Hepatocyte (in vitro differentiated cells): Measurements from ENCODE around the gene IMMP2L. TPM values are rescaled to one million over a fixed set of nuclear protein-coding genes. Genes with fewer than 3 reads are reported as not detected.

ENCODE experiments used
- DNase-seq: peaks from one replicate; pipeline ENCODE4 v3.0.0-alpha.2; 2016; ENCODE audit warnings: low spot score
- H2AFZ ChIP-seq: fragments of 200-600 bp; sonication (generic); 2 replicates; pipeline ENCODE4 v1.6.0; 2016; ENCODE audit warnings: antibody characterized with exemption, mild to moderate bottlenecking
- H3K27ac ChIP-seq: fragments of 200-600 bp; sonication (generic); 2 replicates; pipeline ENCODE4 v1.5.1; 2016; ENCODE audit warnings: mild to moderate bottlenecking
- H3K27me3 ChIP-seq: fragments of 200-600 bp; sonication (generic); 2 replicates; pipeline ENCODE4 v1.6.1; 2016
- H3K36me3 ChIP-seq: fragments of 200-600 bp; sonication (generic); replicated peaks from 2 replicates; pipeline ENCODE4 v1.5.1; 2016; ENCODE audit warnings: low read depth; ENCODE audit not compliant: insufficient read depth
- H3K4me1 ChIP-seq: fragments of 200-600 bp; sonication (generic); 2 replicates; pipeline ENCODE4 v1.5.1; 2016; ENCODE audit warnings: mild to moderate bottlenecking, moderate library complexity; ENCODE audit not compliant: insufficient read depth
- H3K4me2 ChIP-seq: fragments of 200-600 bp; sonication (generic); 2 replicates; pipeline ENCODE4 v1.6.0; 2016
- H3K4me3 ChIP-seq: fragments of 200-600 bp; sonication (generic); 2 replicates; pipeline ENCODE4 v1.5.1; 2016; ENCODE audit warnings: mild to moderate bottlenecking
- H3K79me2 ChIP-seq: fragments of 200-600 bp; sonication (generic); 2 replicates; pipeline ENCODE4 v1.6.0; 2017; ENCODE audit warnings: mild to moderate bottlenecking
- H3K9me2 ChIP-seq: fragments of 200-600 bp; sonication (generic); replicated peaks from 2 replicates; pipeline ENCODE4 v1.6.0; 2017; ENCODE audit warnings: mild to moderate bottlenecking; ENCODE audit not compliant: insufficient read depth
- H3K9me3 ChIP-seq: fragments of 200-600 bp; sonication (generic); 2 replicates; pipeline ENCODE4 v1.5.1; 2016; ENCODE audit warnings: low read depth, mild to moderate bottlenecking
- H4K20me1 ChIP-seq: fragments of 200-600 bp; sonication (generic); 2 replicates; pipeline ENCODE4 v1.6.0; 2016; ENCODE audit warnings: mild to moderate bottlenecking; ENCODE audit not compliant: insufficient read depth, poor library complexity, severe bottlenecking
- CTCF ChIP-seq: fragments of 200-600 bp; sonication (generic); IDR thresholded peaks from 2 replicates; pipeline ENCODE4 v1.5.1; 2016; ENCODE audit warnings: antibody characterized with exemption, mild to moderate bottlenecking; ENCODE audit not compliant: poor library complexity
- EZH2 ChIP-seq: fragments of 200-600 bp; sonication (generic); IDR thresholded peaks from 2 replicates; pipeline ENCODE4 v1.6.1; 2016; ENCODE audit warnings: antibody characterized with exemption, mild to moderate bottlenecking, borderline replicate concordance
- EZH2phosphoT487 ChIP-seq: fragments of 200-600 bp; sonication (generic); IDR thresholded peaks from one replicate; pipeline ENCODE4 v1.6.1; 2018; ENCODE audit warnings: antibody characterized with exemption, mild to moderate bottlenecking, low read depth, moderate library complexity; ENCODE audit not compliant: unreplicated experiment, severe bottlenecking
- WGBS: methylation state at CpG from one replicate; pipeline ENCODE4 v1.1.6; 2016; ENCODE audit warnings: low lambda C conversion rate; ENCODE audit errors: missing lambda C conversion rate; 5-methylcytosine and 5-hydroxymethylcytosine counted together
- polyA plus RNA-seq: library from polyadenylated mRNA; unstranded; fragments of >200 nt; fragmentation: Nextera tagmentation; extraction: Ambion mirVana; gene quantifications from 2 replicates; pipeline ENCODE4 v1.2.1, GENCODE V29; 2016
- total RNA-seq: library from RNA; depleted of rRNA; stranded (reverse); fragments of >200 nt; gene quantifications from 2 replicates; pipeline ENCODE4 v1.2.3, GENCODE V29; 2014

The IMMP2L gene
- total and polyA plus RNA-seq, 2 experiments from 2014 or later, result 13.3 to 17.6 TPM

- H3K9me3 ChIP-seq, result no peaks in the 10 kb centered on the region
- 97% methylated on average over 5 of the region's 5 CpGs for WGBS
- DNase-seq, result no peak
- no peaks in the 10 kb centered on the region for H3K4me1 ChIP-seq
- H3K27ac ChIP-seq, result no peak overlapping the region
- no peak overlapping the region for H3K4me2 ChIP-seq
- no peak for TF ChIP-seq EZH2
- TF ChIP-seq EZH2phosphoT487, result no peak
- no peak for TF ChIP-seq CTCF
- no peak overlapping the region for H2AFZ ChIP-seq
- no peaks in the 10 kb centered on the region for H3K36me3 ChIP-seq
- no peaks in the 10 kb centered on the region for H4K20me1 ChIP-seq
- no peaks in the 10 kb centered on the region for H3K9me2 ChIP-seq
- no peaks in the 10 kb centered on the region for H3K27me3 ChIP-seq
- H3K4me3 ChIP-seq, result no peak overlapping the region
- H3K79me2 ChIP-seq, result no peaks in the 10 kb centered on the region
These were observed 568.0 kb downstream of the IMMP2L start for GRCh38 chr7:110994028-110994967.

GRCh38 chr7:110988890-110989501, 573.3 kb downstream of the IMMP2L start:
- WGBS, result 95% methylated on average over 10 of the region's 10 CpGs
- TF ChIP-seq EZH2phosphoT487 (no peak), CTCF (no peak), EZH2 (no peak)
- Histone ChIP-seq H3K9me2 (no peaks in the 10 kb centered on the region), H3K4me3 (no peak overlapping the region), H3K36me3 (no peaks in the 10 kb centered on the region), H3K9me3 (no peaks in the 10 kb centered on the region), H3K4me1 (no peaks in the 10 kb centered on the region), H4K20me1 (no peaks in the 10 kb centered on the region), H3K27ac (no peak overlapping the region), H3K4me2 (no peak overlapping the region), H2AFZ (no peak overlapping the region), H3K27me3 (no peaks in the 10 kb centered on the region), H3K79me2 (no peaks in the 10 kb centered on the region)
- no peak for DNase-seq

GRCh38 chr7:110988348-110988747, 573.9 kb downstream of the IMMP2L start:
- H3K27me3 ChIP-seq, result no peaks in the 10 kb centered on the region
- TF ChIP-seq EZH2phosphoT487 (no peak), EZH2 (no peak), CTCF (no peak)
- WGBS, result 98% methylated on average over 2 of the region's 2 CpGs
- H3K27ac ChIP-seq, result no peak overlapping the region
- no peak for DNase-seq
- H3K4me3 ChIP-seq, result no peak overlapping the region
- H3K36me3 ChIP-seq, result no peaks in the 10 kb centered on the region
- H4K20me1 ChIP-seq, result no peaks in the 10 kb centered on the region
- H3K9me3 ChIP-seq, result no peaks in the 10 kb centered on the region
- no peak overlapping the region for H3K4me2 ChIP-seq
- H2AFZ ChIP-seq, result no peak overlapping the region
- no peaks in the 10 kb centered on the region for H3K9me2 ChIP-seq
- H3K4me1 ChIP-seq, result no peaks in the 10 kb centered on the region
- H3K79me2 ChIP-seq, result no peaks in the 10 kb centered on the region
